GM04504 (cell line): Measurements from ENCODE around the gene GRXCR2.

Experiments
- DNase-seq: peaks from one replicate; pipeline ENCODE4 v3.0.0-alpha.2; 2012; ENCODE audit warnings: low read depth

The GRXCR2 gene

DNA sequence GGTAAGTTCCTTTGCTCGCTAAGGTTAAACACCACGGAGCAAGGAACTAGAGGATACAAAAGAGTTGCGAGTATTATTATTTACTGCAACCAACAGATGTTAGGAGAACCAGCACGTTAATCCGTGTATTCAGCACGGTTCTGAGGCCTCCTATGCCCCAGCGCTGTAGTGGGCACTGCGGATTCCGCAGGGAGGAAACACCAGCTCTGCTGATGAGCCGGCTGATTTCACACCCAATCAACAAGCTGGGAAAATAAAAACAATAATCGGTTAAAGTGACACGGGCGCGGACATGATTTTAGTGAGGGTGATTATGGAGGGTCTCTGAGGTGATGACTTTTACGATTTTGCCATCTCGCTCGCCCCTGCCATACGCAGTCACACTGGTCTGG lies 37.0 kb downstream of the GRXCR2 start:
- no peak for DNase-seq

DNA sequence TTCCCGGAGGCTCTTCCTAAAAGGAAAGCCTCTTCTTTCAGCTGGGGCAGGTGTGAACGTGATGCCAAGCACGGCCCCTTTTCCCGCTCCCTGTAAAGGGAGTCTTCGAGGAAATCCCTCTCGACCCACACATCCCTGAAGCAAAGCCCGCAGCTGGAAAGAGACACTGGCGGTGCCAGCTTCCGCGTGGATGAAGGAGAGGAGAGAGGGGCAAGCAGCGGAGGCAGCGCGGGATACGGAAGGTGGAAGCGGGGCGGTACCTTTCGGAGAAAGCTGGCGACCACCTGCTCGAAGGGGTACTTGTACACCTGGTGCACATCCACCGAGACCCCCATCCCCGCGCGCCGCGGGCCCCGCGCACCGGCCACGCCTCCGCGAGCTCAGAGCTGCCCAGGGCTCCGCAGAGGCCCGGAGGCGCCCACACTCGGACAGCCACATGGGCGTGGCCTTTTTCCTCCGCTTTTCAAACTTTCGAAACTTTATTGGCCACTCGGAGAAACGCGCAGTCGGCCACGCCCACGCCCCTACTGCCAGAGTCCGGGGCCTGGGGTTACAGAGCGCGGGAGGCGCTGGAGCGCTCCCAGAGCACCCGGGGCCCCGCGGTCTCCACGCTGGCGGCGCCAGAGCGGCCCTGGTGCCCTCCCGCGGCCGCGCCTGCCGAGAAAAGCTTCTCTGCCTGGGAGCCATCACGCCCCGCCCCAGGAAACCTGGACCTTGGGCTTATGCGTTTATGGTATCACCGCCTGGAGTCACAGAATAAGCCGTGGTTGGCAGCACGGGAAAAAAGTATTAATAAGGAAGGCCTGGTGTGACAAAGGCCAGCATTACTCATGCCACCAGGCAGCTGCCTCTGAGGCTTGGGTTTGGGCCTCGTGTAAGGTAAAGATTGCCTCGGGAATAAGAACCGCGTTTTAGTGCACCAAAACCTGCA lies 37.6 kb downstream of the GRXCR2 start, which contains the start of gene PRELID2:
Gene PRELID2, minus strand, starts transcription at position 426 of the 931 bp plus-strand sequence. Its CDS starts 91 bp downstream, at position 335.
- DNase-seq = peak; percentile 69

DNA sequence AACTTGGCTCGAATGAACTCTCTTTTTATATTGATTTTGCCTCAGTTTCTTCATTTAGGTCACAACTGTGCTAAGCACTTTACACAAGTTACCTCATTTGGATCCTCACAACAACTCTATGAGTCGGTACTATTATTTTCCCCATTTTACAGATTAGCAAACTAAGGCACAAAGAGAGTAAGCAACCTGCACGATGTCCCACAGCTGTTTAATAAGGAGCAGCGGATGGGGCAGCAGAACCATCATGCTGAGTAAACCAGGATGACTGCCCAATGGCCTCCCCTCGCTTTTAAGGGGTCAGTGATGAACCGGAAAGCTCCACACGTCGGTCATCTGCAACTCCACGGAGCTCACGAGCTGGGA lies 38.3 kb downstream of the GRXCR2 start:
- no peak for DNase-seq

DNA sequence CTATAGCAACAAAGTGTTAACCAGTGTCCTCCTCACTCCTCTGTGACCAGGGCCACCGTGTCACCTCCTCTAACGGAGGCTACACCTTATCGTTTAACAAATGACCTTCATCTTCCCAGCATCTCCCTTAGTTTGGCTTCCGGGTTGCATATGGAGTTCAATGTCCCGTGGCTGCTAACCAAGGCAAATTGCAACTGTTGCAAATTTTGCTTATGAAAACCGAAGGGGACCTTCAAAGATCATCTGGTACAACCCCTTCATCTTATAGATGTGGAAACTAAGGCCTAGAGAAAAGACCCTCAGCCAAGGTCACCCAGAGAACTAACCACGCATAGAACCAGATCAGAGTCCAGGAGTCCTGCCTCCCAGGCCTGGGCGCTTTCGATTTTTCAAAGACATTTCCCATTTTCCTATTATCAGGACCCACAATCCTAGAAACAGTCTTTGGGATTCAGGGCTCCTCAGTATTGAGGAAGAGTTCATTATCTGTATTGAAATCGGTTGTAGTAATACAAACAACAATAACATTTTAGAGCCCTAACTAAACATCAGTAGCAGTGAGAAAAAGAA lies 39.1 kb downstream of the GRXCR2 start:
- no peak for DNase-seq

DNA sequence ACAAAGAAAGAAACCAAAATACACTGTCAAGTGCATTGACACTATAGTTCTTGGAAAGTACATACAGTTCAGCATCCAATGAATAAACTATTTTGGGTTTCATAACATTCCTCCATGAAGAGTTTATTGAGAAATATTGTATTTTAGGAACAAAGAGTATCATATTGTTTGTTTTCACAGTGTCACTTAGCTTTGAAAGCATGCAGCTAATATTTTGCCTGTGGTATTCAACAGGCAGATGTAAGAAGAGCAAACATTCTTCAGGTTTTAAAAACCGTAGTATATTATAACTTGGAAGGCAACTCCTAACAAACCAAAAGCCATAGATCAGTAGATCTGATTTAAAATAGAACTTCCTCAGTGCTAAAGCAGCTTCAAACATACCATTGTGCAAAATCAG lies 42.2 kb downstream of the GRXCR2 start:
- DNase-seq = peak; percentile 15

DNA sequence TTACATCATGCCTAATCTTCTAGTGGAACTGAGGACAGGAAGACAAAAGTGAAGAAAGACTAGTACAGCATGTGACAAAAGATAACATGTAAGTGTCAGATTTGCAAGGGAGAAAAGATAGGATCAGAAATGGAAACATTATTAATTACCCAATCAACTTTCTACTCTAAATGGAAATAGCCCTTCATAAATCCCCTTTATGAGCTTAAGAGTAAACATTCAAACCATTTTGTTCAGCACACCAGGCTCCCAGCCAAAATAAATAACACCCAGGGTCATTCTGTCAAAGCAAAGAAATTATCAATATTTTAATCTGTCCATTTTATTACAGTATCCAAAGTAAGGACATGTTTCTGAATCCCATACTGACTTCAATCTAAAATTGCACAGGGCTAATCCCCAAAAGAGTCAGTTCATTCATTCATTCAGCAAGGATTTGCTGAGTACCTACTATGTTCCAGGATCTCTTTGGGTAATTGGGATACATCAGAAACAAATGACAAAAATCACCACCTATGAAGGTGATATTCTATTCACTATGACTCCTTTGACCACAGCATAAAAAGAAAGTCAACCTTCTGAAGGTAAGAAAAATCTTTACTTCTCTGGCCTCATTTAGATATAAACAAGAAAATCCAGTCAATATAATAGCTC lies 43.0 kb downstream of the GRXCR2 start:
- DNase-seq = no peak

DNA sequence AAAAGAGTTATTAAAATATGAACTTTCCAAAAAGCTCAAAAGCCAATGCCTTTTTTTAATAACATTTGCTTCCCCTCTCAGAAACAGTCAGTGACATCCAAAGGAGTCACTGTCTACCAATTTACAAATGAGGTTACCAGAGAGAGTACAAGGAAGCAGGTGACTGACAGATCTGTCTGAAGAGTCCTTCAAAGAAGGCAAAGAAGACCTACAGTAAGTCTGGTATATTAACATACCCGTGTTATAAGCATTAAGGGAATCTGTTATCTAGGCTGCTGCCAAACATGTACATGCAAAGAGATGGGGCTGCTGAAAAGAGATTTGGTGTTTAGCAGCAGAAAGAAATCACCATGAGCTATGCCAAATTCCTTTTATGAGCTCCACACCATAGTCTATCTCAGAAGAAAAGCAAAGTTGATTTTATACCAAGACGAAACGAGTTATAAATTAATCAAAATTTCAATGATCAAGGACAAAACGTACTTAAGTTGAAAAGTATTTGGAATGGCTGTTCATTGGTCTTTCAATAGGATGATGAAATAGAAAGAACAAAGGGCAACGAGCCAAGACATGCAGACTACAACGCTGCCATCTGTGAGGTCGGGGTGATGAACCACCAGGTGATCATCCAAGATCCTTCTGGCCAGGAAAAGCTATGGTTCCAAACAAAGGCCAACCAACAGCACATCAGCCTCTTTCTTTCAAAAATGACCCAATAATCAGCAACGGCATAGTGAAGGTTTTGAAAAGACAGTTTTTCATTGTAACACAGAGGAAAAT lies 45.7 kb downstream of the GRXCR2 start:
- no peak for DNase-seq

DNA sequence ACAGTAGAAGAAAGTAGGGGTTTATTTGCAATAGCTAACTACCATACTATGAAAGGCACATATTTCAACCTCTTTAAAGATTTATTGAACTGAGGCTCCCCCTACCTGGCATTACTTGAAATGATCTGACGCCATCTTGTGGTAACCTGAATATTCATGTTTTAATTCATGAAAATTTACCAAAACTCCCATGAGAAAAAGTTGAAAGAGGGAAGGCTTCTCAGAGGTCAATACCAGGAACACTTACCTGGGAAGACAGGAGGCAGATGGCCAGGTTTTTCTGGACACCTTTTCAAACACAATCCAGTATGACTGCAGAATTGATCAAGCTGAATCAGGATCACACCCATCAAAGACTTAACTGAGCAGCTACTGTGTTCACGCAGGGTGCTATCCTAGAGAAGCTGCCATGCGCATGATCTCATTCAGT lies 47.0 kb downstream of the GRXCR2 start:
- DNase-seq = no peak

DNA sequence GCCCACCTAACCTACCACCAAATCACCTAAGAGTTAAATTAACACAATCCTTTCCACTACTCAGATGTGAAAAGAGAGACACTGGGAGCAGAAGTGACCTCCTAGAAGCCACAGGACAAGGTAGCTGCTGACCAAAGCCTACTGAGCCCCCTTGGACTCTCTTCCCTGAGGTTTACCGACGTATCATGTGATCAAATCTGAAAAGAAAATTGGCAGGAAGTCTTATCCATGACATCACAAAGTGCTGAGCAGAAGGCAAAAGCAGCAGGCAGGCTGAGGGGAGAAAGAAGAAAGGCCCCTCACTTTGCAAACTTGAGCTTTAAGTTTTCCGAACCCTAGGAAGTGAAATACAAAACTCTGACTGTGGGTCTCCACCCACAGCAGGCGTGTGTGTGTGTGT lies 48.8 kb downstream of the GRXCR2 start:
- DNase-seq = no peak

DNA sequence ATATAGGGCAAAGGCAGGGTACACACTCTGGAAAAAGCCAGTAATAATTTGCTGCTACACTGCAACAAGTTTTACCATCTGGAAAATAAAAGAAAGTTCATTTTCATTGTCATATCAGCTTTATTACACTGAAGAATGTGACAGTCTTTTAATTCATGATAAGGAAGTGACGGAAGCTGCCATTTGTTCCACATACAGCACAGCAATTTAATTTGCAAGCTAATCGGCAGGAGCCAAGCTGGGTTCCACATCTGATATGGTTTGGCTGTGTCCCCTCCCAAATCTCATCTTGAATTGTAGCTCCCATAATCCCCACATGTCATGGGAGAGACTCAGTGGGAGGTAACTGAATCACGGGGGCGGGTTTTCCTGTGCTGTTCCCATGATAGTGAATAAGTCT lies 54.2 kb downstream of the GRXCR2 start:
- no peak for DNase-seq

DNA sequence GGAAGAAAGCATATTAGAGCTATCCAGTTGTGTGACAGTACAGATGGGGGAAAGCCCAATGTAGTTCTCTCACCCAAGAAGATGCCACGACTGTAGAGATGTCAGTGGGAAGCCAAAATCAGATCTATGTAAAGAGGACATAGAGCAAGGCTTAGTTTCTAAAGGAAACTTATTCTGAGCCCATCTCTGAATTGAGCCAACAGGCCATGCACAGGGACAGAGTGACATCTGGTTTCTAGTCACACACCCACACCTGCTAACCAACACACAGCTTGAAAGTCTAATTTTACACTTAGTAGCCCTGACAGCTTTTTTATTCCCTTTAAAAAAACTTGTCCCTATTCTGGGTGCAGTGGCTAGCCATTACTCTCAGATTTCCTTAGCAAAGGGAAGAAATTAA lies 59.9 kb downstream of the GRXCR2 start:
- no peak for DNase-seq

DNA sequence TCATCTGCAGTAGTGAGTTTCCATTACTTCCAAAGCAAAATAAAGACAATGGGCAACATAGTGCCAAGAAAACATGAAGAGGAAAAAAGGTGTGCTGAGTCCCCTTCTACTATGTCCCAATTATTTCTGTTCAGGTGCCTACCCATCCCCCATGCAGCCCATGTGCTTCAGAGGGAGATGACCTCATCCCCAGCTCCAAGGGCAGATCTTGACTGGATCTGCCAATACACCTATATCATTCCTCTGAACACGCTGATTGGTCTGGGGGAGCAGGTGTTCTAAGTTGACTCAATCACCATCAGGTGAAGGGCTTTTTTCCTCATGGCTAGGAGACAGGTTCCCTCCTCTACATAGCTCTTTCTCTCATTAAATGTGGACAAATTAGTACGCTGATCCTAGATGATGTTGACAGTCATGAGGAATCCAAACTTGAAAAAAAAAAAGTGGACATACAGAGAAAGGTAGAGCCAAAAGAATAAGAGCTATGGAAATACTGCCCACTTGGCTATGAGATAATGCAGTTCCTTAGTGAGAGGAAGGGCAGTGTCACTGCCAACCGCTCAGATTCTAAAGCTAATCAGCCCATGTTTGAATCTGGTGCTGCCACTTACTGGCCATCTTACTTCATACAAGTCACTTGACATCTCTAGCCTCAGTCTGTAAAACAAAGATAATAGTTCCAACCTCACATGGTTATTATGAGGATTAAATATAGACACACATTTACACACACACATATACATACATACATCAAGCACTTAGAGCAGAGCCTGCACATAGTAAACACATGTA lies 60.8 kb downstream of the GRXCR2 start:
- peak; percentile 32 for DNase-seq
